Neutrophil (primary cell): ENCODE measurements around the gene ARHGEF7.
"Not testable (repeated sequence)": the region's sequence is repeated elsewhere in the genome, so short reads cannot be mapped to it uniquely, and the experiment has no call there.

Experiments
- H3K27ac ChIP-seq: fragments of 200-600 bp; sonication (generic); 2 replicates; pipeline ENCODE4 v1.5.1; 2016; ENCODE audit warnings: mild to moderate bottlenecking, moderate library complexity
- H3K27me3 ChIP-seq: fragments of 200-600 bp; sonication (generic); 2 replicates; pipeline ENCODE4 v1.6.0; 2016; ENCODE audit warnings: mild to moderate bottlenecking
- H3K36me3 ChIP-seq: fragments of 200-600 bp; sonication (generic); 2 replicates; pipeline ENCODE4 v1.5.1; 2017
- H3K4me1 ChIP-seq, 2 experiments: fragments of 200-600 bp in 1 of 2; sonication (generic) in 1 of 2; 1 replicate in 1 of 2; 2 replicates in 1 of 2; pipeline versions ENCODE4 v1.5.1 to v1.6.1; 2013 to 2016; ENCODE audit warnings: low read depth in 1 of 2, low read length in 1 of 2, mild to moderate bottlenecking in 1 of 2, moderate library complexity in 1 of 2; ENCODE audit not compliant: control insufficient read depth in 1 of 2, insufficient read depth in 1 of 2
- H3K4me3 ChIP-seq, 2 experiments: fragments of 200-600 bp in 1 of 2; sonication (generic) in 1 of 2; 1 replicate in 1 of 2; 2 replicates in 1 of 2; pipeline ENCODE4 v1.5.1; 2013 to 2016; ENCODE audit warnings: low read depth in 1 of 2, low read length in 1 of 2, mild to moderate bottlenecking in 1 of 2, moderate library complexity in 1 of 2
- H3K9me3 ChIP-seq: fragments of 200-600 bp; sonication (generic); 2 replicates; pipeline ENCODE4 v1.5.1; 2016
- TF ChIP-seq, protein P1 (sequence below): fragments of 200-600 bp; sonication (generic); IDR thresholded peaks from 2 replicates; pipeline ENCODE4 v1.5.1; 2016; ENCODE audit warnings: antibody characterized with exemption

The ARHGEF7 gene

DNA sequence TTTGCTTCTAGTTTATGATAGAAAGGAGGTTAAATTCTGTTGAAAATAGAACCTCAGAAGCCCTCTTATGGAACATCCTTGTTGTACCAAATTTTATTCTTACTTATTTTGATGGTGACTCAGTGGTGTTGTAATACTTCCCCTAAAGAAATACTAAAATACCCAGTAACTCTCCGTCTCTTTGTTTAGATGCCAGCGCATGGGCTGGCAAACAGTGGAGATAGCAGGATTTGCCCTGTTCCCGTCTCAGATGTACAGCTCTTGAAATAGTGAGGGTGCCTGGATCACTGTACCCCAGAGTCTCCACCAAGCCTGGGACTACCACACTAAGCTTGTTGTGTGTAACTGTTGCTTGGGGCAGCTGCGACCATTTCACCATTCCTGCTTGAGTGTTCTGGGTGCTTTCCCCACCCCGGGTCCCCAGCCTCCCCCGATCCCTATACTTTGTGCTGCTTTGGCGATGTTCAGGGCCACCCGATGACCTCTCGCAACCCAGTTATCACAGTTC lies 138.3 kb downstream of the ARHGEF7 start:
- H3K27me3 ChIP-seq = no peaks in the 10 kb centered on the region
- no peaks in the 10 kb centered on the region for H3K9me3 ChIP-seq
- no peak overlapping the region for H3K27ac ChIP-seq
- peaks cover 42% of the 10 kb centered on the region for H3K36me3 ChIP-seq
- no peaks in the 10 kb centered on the region for H3K4me1 ChIP-seq
- TF ChIP-seq, protein P1, sequence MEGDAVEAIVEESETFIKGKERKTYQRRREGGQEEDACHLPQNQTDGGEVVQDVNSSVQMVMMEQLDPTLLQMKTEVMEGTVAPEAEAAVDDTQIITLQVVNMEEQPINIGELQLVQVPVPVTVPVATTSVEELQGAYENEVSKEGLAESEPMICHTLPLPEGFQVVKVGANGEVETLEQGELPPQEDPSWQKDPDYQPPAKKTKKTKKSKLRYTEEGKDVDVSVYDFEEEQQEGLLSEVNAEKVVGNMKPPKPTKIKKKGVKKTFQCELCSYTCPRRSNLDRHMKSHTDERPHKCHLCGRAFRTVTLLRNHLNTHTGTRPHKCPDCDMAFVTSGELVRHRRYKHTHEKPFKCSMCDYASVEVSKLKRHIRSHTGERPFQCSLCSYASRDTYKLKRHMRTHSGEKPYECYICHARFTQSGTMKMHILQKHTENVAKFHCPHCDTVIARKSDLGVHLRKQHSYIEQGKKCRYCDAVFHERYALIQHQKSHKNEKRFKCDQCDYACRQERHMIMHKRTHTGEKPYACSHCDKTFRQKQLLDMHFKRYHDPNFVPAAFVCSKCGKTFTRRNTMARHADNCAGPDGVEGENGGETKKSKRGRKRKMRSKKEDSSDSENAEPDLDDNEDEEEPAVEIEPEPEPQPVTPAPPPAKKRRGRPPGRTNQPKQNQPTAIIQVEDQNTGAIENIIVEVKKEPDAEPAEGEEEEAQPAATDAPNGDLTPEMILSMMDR = no peak
- no peak overlapping the region for H3K4me3 ChIP-seq

DNA sequence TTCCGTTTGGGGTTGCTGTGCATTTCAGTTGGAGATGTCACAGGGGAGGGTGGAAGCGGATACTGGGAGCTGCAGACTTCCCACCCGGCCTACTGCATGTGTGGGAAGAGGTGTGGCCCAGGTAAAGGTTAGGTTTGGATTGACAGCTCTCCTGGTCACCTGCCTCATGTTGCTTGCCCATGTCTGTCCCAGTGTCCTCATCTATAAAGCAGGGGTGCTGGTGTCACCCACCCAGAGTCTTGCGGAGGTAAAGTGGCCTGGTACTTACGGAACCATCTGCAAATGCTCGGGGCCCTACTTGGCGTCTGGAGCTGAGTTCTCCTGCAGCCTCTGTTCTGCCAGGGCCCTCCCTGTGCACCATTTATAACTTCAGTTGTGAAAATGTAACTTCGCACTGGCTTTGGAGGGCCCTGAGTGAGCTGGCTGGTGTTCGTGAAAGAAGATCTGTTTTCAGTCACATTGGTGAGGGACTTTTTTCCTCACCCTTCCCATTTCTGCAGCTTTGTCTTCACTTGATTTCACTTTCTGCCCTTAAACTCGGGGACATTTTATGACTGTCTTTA lies 140.2 kb downstream of the ARHGEF7 start:
- Histone ChIP-seq H3K4me1 (no peaks in the 10 kb centered on the region), H3K4me3 (no peak overlapping the region), H3K36me3 (peaks cover 37% of the 10 kb centered on the region), H3K27ac (no peak overlapping the region), H3K27me3 (no peaks in the 10 kb centered on the region), H3K9me3 (no peaks in the 10 kb centered on the region)
- TF ChIP-seq, protein P1 = no peak

DNA sequence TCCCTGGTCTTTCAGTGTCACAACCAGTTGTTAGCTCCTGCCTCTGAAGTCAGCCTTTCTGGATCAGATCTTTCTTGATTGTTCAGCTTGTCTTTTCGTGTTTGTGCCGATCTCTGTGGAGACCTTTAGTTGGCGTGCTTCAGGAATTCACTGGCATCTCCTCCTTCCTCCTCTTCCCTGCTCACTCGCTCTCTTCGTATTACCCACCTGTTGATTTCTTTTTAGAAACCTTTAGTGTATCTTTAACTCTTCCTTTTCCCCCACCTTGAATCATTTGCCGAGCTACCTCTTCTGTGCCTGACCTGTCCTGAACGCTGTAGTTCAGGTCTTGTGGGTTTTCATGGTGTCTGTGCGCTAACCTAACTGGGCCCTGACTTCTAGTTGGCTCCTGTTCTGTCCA lies 141.3 kb downstream of the ARHGEF7 start:
- H3K4me1 ChIP-seq = no peaks in the 10 kb centered on the region
- TF ChIP-seq, protein P1 = no peak
- H3K9me3 ChIP-seq = no peaks in the 10 kb centered on the region
- no peak overlapping the region for H3K27ac ChIP-seq
- no peak overlapping the region for H3K4me3 ChIP-seq
- no peaks in the 10 kb centered on the region for H3K27me3 ChIP-seq
- H3K36me3 ChIP-seq = peaks cover 25% of the 10 kb centered on the region

DNA sequence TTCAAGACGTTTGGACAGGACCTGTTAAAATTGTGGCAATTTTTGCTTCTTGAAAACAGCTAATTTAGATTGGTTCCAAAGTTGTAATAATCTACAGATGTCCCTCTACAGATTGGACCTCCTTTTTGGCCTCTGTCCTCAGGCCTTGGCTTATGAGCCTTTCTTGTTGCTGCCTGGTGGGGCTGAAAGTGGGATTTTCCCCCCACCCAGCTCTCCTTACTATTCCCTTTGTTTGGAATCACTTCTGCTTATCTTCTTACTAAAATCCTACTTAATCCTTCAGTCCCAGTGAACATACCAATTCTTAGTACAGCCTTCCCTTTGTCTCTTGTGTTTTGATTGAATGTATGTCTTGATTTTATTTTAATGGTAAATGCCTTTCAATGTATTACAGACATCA lies 141.8 kb downstream of the ARHGEF7 start:
- no peak overlapping the region for H3K27ac ChIP-seq
- H3K36me3 ChIP-seq = peaks cover 21% of the 10 kb centered on the region
- H3K4me1 ChIP-seq = no peaks in the 10 kb centered on the region
- TF ChIP-seq, protein P1 = no peak
- H3K4me3 ChIP-seq = no peak overlapping the region
- no peaks in the 10 kb centered on the region for H3K27me3 ChIP-seq
- no peaks in the 10 kb centered on the region for H3K9me3 ChIP-seq

DNA sequence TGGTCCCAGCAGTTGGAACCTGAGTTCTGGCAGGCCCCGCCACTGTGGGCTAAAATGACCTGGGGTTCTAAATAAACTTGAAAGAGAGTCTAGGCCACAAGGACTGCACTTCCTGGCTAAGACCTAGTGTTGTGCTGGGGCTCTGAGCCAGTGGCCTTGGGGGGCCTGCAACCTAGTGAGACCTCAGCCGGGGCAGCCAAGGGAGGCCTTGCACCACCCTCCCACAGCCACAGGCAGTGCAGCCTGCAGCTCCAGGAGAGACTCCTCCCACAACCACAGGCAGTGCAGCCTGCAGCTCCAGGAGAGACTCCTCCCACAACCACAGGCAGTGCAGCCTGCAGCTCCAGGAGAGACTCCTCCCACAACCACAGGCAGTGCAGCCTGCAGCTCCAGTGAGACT lies 142.8 kb downstream of the ARHGEF7 start:
- not testable (repeated sequence) for H3K27ac ChIP-seq, H3K27me3 ChIP-seq
- peaks cover 13% of the 10 kb centered on the region for H3K36me3 ChIP-seq

DNA sequence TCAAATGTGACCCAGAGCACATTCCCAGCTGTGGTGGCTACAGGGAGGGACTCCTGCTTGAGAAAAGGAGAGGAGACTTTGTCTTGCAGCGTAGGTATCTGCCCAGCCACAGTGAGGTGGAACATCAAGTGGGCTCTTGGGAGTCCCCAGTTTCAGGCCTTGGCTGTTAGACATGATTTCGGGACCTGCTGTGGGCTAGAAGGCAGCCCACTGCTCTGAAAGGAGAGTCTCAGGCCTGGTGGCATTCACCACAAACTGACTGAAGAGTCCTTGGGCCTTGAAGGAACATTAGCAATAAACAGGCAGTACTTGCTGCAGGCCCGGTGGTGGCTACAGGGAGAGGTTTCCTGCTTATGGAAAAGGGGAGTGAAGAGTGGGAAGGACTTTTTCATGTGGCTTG lies 143.5 kb downstream of the ARHGEF7 start:
- Histone ChIP-seq H3K4me3 (no peak overlapping the region), H3K27me3 (no peaks in the 10 kb centered on the region), H3K4me1 (no peaks in the 10 kb centered on the region), H3K9me3 (no peaks in the 10 kb centered on the region), H3K27ac (no peak overlapping the region), H3K36me3 (peaks cover 10% of the 10 kb centered on the region)
- TF ChIP-seq, protein P1 = no peak

More for the DNA sequence above, 142.8 kb downstream of the ARHGEF7 start:
- H3K9me3 ChIP-seq, H3K4me1 ChIP-seq, H3K4me3 ChIP-seq: not testable (repeated sequence)
